ENCODE results near the gene LCN6.
A peak's percentile ranks its signal among the peaks of the same experiment; 100 is the strongest.

LCN6 gene

GRCh38 chr9:136714096-136714892 lies 34.0 kb downstream of the LCN6 start:
- Histone ChIP-seq H3K18ac (ENCODE audit: low read length) (peak overlapping the region; percentile 89), H3K36me3 (ENCODE audit: control insufficient read depth in 1 of 2, insufficient read depth in 2 of 2, low read length in 2 of 2) (peaks cover 4 to 7% of the 10 kb centered on the region in 2 experiments), H4K91ac (ENCODE audit: low read depth, low read length) (peak overlapping the region; percentile 90), H3K27ac (ENCODE audit: low read depth, low read length) (peak overlapping the region; percentile 25), H4K12ac (ENCODE audit: low read depth, low read length) (peak overlapping the region; percentile 39), H4K8ac (ENCODE audit: low read depth, low read length) (peak overlapping the region; percentile 68), H2BK5ac (ENCODE audit: low read depth, low read length, poor library complexity) (no peak overlapping the region), H2BK120ac (ENCODE audit: insufficient read depth, low read length, poor library complexity) (peak overlapping the region; percentile 71), H3K9ac (ENCODE audit: low read length) (no peak overlapping the region), H3K27me3 (ENCODE audit: insufficient read depth, low read length) (peaks cover 2% of the 10 kb centered on the region), H3K4me2 (ENCODE audit: low read length) (no peak overlapping the region), H3K79me1 (ENCODE audit: low read length) (peaks cover 22% of the 10 kb centered on the region), H3K14ac (ENCODE audit: low read length) (peak overlapping the region; percentile 75), H3K4ac (ENCODE audit: low read depth, low read length) (peak overlapping the region; percentile 35), H2BK12ac (ENCODE audit: low read length) (peak overlapping the region; percentile 68), H3K9me3 (ENCODE audit: insufficient read depth, low read depth, low read length) (no peaks in the 10 kb centered on the region), H3K79me2 (ENCODE audit: control insufficient read depth, insufficient read depth, low read length, poor library complexity) (peaks cover 9% of the 10 kb centered on the region), H2AK5ac (ENCODE audit: low read length) (peak overlapping the region; percentile 92), H3K4me1 (ENCODE audit: control insufficient read depth in 1 of 2, insufficient read depth in 2 of 2, low read length in 2 of 2) (peaks cover 22 to 27% of the 10 kb centered on the region in 2 experiments), H2AFZ (ENCODE audit: insufficient read depth, low read length, poor library complexity) (no peak overlapping the region), H3K4me3 (ENCODE audit: low read depth, low read length) (no peak overlapping the region), H3K23ac (ENCODE audit: low read length) (no peak overlapping the region)
- no CpG with 5 or more reads among the region's 17 CpGs for WGBS (ENCODE audit: extremely low coverage, insufficient coverage, insufficient read length)
- DNase-seq, result no peak

GRCh38 chr9:136713550-136713949 lies 34.8 kb downstream of the LCN6 start:
- H3K4me1 ChIP-seq (ENCODE audit: control insufficient read depth in 1 of 2, insufficient read depth in 2 of 2, low read length in 2 of 2), result peaks cover 22 to 27% of the 10 kb centered on the region in 2 experiments
- H4K12ac ChIP-seq (ENCODE audit: low read depth, low read length), result peak overlapping the region; percentile 39
- no peak overlapping the region for H2AFZ ChIP-seq (ENCODE audit: insufficient read depth, low read length, poor library complexity)
- peaks cover 9% of the 10 kb centered on the region for H3K79me2 ChIP-seq (ENCODE audit: control insufficient read depth, insufficient read depth, low read length, poor library complexity)
- no CpG with 5 or more reads among the region's 8 CpGs for WGBS (ENCODE audit: extremely low coverage, insufficient coverage, insufficient read length)
- H4K8ac ChIP-seq (ENCODE audit: low read depth, low read length), result peak overlapping the region; percentile 68
- H2BK12ac ChIP-seq (ENCODE audit: low read length), result peak overlapping the region; percentile 68
- H3K79me1 ChIP-seq (ENCODE audit: low read length), result peaks cover 22% of the 10 kb centered on the region
- H4K91ac ChIP-seq (ENCODE audit: low read depth, low read length), result peak overlapping the region; percentile 90
- H3K23ac ChIP-seq (ENCODE audit: low read length), result no peak overlapping the region
- H2BK120ac ChIP-seq (ENCODE audit: insufficient read depth, low read length, poor library complexity), result peak overlapping the region; percentile 71
- H3K36me3 ChIP-seq (ENCODE audit: control insufficient read depth in 1 of 2, insufficient read depth in 2 of 2, low read length in 2 of 2), result peaks cover 4% of the 10 kb centered on the region in 2 experiments
- H3K4me3 ChIP-seq (ENCODE audit: low read depth, low read length), result no peak overlapping the region
- H3K9me3 ChIP-seq (ENCODE audit: insufficient read depth, low read depth, low read length), result no peaks in the 10 kb centered on the region
- peak overlapping the region; percentile 75 for H3K14ac ChIP-seq (ENCODE audit: low read length)
- peak overlapping the region; percentile 67 for H3K4me2 ChIP-seq (ENCODE audit: low read length)
- peak overlapping the region; percentile 92 for H2AK5ac ChIP-seq (ENCODE audit: low read length)
- no peak overlapping the region for H3K27ac ChIP-seq (ENCODE audit: low read depth, low read length)
- H3K4ac ChIP-seq (ENCODE audit: low read depth, low read length), result peak overlapping the region; percentile 35
- peaks cover 2% of the 10 kb centered on the region for H3K27me3 ChIP-seq (ENCODE audit: insufficient read depth, low read length)
- H3K9ac ChIP-seq (ENCODE audit: low read length), result no peak overlapping the region
- DNase-seq, result no peak
- peak overlapping the region; percentile 89 for H3K18ac ChIP-seq (ENCODE audit: low read length)
- H2BK5ac ChIP-seq (ENCODE audit: low read depth, low read length, poor library complexity), result no peak overlapping the region

- Histone ChIP-seq H3K4ac (ENCODE audit: low read depth, low read length) (peak overlapping the region; percentile 35), H3K23ac (ENCODE audit: low read length) (no peak overlapping the region), H2BK5ac (ENCODE audit: low read depth, low read length, poor library complexity) (peak overlapping the region; percentile 43), H2AFZ (ENCODE audit: insufficient read depth, low read length, poor library complexity) (peak overlapping the region; percentile 62), H2BK120ac (ENCODE audit: insufficient read depth, low read length, poor library complexity) (peak overlapping the region; percentile 52), H3K14ac (ENCODE audit: low read length) (peak overlapping the region; percentile 95), H3K18ac (ENCODE audit: low read length) (peak overlapping the region; percentile 89), H3K4me1 (ENCODE audit: control insufficient read depth in 1 of 2, insufficient read depth in 2 of 2, low read length in 2 of 2) (peaks cover 22 to 27% of the 10 kb centered on the region in 2 experiments), H3K9ac (ENCODE audit: low read length) (peak overlapping the region; percentile 80), H3K4me3 (ENCODE audit: low read depth, low read length) (peak overlapping the region; percentile 81), H3K79me2 (ENCODE audit: control insufficient read depth, insufficient read depth, low read length, poor library complexity) (peaks cover 9% of the 10 kb centered on the region), H2BK12ac (ENCODE audit: low read length) (peak overlapping the region; percentile 68), H4K91ac (ENCODE audit: low read depth, low read length) (peak overlapping the region; percentile 90), H3K4me2 (ENCODE audit: low read length) (peak overlapping the region; percentile 67), H2AK5ac (ENCODE audit: low read length) (peak overlapping the region; percentile 92), H3K36me3 (ENCODE audit: control insufficient read depth in 1 of 2, insufficient read depth in 2 of 2, low read length in 2 of 2) (peaks cover 0 to 4% of the 10 kb centered on the region in 2 experiments), H4K8ac (ENCODE audit: low read depth, low read length) (peak overlapping the region; percentile 94), H4K12ac (ENCODE audit: low read depth, low read length) (peak overlapping the region; percentile 40), H3K27ac (ENCODE audit: low read depth, low read length) (peak overlapping the region; percentile 13), H3K27me3 (ENCODE audit: insufficient read depth, low read length) (peaks cover 2% of the 10 kb centered on the region), H3K9me3 (ENCODE audit: insufficient read depth, low read depth, low read length) (no peaks in the 10 kb centered on the region), H3K79me1 (ENCODE audit: low read length) (peaks cover 22% of the 10 kb centered on the region)
- DNase-seq, result no peak
- WGBS (ENCODE audit: extremely low coverage, insufficient coverage, insufficient read length), result no CpG with 5 or more reads among the region's 56 CpGs
These were observed 35.4 kb downstream of the LCN6 start for GRCh38 chr9:136712690-136713544.
